GM13976 (cell line): Measurements from ENCODE around the gene CDK11B.
"Not testable (repeated sequence)": the region's sequence is repeated elsewhere in the genome, so short reads cannot be mapped to it uniquely, and the experiment has no call there.

Experiments used
- DNase-seq: peaks from one replicate; pipeline ENCODE4 v3.0.0; 2012; ENCODE audit warnings: low spot score
- in situ Hi-C: fragments of 300-500 bp; cut with MboI; formaldehyde crosslinking; loops from one replicate; pipeline ENCODE4 v1.12.0; 2022; ENCODE audit warnings: low sequenced_read_pairs, mixed read lengths, inconsistent platforms; ENCODE audit not compliant: unreplicated experiment
- TF ChIP-seq, protein P1 (sequence below): IDR thresholded peaks from 2 replicates; pipeline ENCODE4 v1.5.1; 2012; ENCODE audit warnings: borderline replicate concordance, mild to moderate bottlenecking; ENCODE audit not compliant: insufficient read depth; ENCODE audit errors: extremely low read depth, missing control alignments, control extremely low read depth

Gene CDK11B

DNA sequence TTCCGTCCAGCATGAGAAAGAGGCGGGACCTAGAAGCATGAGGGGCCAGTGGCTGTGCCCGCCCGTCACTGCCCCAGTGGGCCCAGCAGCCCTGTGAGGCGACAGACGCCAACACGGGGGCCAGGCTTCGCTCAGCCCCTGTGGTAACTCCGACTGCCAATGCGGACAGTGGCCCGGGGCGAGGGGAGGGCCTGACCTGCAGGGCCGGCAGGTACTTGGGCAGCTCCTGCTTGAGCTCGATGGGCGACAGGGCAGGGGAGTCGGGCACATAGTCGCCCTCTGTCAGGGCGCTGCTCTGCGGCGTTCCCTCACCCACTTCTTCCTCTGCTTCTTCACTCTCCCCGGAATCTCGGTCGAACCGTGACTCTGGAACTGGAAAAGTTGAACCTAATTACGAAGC lies 18.7 kb downstream of the CDK11B start:
- DNase-seq, in situ Hi-C loops: not testable (repeated sequence)

DNA sequence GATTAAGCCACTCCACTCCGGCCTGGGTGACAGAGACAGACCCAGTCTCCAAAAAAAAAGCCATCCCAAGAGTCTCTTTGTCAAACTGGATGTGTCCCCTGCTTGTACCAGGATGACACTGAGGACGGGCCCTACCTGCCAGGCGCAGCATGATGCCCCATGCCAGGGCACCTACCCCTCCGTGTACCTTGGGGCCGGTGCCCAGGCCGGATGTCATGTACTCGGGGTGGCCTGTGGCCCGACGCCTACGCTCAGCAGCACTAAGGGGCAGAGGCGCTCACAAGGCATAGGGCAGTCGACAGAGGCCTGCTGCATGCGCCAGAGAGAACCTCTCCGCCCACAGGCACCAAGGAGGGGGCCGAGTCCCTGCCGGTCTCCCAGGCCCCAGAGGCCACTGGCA lies 19.4 kb downstream of the CDK11B start:
- DNase-seq, in situ Hi-C loops: not testable (repeated sequence)

DNA sequence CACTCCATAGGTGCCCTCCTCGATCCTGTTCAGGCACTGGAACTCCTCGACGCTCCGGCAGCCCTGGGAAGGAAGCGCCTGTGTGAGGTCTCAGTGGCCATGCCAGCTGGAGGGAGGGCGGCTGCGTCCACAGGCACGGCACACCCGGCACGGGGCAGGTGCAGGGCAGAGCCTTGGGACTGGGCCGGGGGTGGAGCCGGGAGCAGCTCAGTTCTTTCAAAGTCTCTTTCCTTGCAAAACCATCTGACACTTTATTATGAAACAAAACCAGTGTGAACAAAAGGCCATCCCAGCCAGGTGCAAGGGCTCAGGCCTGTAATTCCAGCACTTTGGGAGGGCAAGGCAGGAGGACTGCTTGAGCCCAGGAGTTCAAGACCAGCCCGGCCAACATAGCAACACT lies 20.3 kb downstream of the CDK11B start:
- in situ Hi-C loops, DNase-seq: not testable (repeated sequence)

DNA sequence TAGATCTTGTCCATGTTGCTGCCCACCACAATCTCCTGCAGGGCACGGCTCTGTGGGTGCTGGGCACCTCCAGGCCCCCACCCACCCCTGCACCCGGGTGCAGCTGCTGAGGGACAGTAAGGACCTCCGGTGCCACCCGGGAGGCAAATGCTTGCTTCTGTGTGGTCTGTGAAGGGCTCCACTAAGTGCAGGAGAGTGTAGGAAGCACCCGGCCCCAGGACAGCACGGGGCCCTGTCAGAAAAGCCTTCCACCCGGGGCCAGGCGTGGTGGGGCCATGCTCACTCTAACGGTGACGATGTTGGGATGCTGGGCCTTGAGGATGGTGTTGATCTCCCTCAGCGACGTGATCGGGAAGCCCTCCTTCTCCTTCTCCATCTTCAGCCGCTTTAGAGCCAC lies 21.3 kb downstream of the CDK11B start:
- DNase-seq, in situ Hi-C loops: not testable (repeated sequence)

DNA sequence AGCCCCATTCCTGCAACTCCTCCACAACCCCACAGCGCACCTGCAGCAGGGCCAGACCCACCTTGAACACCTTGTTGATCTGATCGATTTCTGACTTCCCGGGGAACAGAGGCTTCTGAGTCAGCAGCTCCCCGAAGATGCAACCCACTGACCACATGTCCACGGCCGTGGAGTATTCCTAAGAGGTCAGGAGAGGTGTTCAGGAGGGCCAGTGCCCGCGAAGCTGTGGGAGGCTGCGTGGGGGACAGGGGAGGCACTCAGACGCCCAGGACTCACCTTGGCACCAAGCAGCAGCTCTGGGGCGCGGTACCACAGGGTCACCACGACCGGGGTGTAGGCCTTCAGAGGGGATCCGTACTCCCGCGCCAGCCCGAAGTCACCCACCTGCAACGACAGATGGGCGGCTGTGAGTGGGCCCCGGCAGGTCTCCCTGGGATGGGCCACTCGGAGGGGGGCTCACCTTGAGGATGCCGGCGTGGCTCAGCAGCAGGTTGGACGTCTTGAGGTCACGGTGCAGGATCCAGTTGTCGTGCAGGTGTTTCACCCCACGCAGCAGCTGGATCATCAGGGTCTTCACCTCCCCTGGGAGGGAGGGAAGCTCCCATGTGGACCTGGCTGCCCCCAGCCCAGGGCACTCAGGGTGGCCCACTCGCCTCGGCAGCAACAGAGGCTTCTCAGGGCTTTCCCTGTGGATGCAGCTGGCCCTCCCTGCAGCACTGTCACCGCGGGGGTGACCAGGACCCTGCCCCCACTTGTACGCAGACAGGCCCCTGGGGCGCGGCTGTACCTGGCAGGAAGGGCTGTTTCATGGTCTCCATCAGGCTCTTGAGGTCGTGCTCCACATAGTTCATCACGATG lies 22.0 kb downstream of the CDK11B start:
- in situ Hi-C loops, DNase-seq: not testable (repeated sequence)

DNA sequence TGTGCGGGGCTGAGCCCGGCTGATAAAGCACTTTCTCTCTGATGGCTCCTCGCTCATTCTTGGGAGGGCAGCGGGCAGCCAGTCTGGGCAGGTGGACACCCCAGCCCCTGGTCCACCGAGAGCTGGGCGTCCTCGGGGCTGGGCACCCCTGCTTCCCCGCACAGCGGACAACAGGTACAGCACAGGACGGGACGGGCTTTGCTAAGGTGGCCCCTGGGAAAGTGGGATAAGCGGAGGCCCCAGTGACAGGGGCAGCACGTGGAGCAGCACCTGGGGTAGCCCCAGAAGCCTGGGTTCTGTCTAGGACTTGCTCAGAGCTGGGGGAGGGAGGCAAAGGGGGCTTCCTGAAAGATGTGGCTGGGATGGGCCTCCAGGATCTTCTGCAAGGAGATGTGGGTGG lies 24.2 kb downstream of the CDK11B start:
- in situ Hi-C loops, DNase-seq: not testable (repeated sequence)

DNA sequence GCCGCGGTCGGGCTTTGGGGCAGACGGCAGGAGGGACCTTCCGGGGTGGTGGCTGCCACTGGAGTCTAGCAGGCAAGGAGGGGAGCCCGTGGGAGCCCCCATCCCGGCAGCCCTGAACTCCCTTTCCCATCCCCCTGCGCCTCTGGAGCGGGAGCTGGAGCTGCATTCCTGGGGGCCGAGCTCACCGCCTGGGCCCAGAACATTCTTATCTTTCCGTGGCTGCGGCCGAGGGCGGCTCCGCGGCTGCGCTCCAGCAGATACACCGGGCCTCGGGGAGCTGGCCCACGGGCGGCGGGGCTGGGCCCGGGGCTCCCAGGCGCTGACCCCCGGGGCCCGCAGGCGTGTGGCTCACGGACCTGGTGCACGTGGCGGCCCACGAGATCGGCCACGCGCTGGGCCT lies 25.4 kb downstream of the CDK11B start:
- in situ Hi-C loops, DNase-seq: not testable (repeated sequence)

DNA sequence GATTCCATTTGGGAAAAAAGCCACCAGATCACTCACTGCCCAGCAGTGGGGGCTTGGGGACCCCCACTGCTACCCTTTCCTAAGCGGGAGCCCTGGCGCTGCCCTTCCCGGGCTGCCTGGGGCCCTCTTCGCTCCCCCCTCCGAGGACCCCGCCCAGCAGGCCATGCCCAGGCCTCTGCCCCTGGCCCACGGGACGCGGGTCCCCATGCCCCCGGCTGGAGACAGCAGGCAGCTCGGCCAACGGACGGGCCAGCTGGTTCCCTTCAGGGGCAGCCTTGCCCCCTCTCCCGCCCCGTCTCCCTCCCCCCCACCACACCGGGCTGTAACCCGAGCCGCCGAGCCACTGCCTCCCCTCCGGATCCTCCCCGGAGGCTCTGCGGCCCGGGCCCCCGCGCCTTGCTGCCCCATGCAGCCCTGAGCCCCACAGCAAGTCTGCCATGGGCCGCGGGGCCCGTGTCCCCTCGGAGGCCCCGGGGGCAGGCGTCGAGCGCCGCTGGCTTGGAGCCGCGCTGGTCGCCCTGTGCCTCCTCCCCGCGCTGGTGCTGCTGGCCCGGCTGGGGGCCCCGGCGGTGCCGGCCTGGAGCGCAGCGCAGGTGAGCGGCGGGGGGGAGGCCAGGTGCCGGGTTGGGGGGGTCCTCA lies 26.9 kb downstream of the CDK11B start, which contains the start of gene MMP23B:
Gene MMP23B, plus strand, starts transcription at position 392 of the 639 bp plus-strand sequence. Its CDS starts 46 bp downstream, at position 438.
- in situ Hi-C loops: no loop called here
- TF ChIP-seq, protein P1, sequence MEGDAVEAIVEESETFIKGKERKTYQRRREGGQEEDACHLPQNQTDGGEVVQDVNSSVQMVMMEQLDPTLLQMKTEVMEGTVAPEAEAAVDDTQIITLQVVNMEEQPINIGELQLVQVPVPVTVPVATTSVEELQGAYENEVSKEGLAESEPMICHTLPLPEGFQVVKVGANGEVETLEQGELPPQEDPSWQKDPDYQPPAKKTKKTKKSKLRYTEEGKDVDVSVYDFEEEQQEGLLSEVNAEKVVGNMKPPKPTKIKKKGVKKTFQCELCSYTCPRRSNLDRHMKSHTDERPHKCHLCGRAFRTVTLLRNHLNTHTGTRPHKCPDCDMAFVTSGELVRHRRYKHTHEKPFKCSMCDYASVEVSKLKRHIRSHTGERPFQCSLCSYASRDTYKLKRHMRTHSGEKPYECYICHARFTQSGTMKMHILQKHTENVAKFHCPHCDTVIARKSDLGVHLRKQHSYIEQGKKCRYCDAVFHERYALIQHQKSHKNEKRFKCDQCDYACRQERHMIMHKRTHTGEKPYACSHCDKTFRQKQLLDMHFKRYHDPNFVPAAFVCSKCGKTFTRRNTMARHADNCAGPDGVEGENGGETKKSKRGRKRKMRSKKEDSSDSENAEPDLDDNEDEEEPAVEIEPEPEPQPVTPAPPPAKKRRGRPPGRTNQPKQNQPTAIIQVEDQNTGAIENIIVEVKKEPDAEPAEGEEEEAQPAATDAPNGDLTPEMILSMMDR: no peak
- DNase-seq: no peak

DNA sequence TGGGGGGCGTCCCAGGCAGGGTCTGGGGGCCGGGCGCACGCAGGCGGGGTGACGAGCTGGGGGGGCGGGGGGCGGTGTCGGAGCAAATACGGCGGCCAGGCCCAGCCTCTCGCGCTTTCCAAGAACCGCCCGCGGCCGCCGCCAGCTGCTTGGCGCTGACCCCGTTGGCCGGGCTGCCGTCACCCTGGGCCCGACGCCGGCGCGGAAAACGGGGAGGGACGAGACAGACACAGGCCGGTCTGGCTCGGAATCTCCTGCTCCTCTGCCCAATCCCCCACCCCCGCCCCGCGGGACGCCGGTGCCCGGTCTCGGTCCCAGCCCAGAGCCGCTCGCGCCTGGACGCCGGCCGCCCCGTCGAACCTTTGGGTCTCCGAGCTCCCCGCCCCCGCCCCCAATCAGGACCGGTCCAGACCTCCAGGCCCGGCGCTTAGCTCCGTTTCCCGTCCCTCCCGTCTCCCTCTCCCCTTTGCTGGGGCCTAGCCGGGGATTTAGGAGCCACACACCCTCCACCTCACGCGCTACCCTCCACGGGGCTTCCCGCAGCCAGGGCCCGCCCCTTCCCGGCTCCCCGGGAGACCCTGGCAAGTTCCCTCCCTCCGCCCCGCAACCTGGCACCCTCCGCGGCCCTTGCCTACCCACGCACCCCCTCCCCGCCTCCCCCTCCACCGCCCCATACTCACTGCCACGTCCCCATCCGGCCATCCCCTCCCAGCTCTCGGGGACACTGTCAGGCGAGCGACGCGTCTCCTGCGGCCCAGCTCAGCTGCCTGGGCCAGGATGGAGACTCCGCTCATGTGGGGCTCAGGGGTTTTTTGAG lies 27.6 kb downstream of the CDK11B start:
- TF ChIP-seq, protein P1: no peak
- DNase-seq: no peak
- in situ Hi-C loops: no loop called here

DNA sequence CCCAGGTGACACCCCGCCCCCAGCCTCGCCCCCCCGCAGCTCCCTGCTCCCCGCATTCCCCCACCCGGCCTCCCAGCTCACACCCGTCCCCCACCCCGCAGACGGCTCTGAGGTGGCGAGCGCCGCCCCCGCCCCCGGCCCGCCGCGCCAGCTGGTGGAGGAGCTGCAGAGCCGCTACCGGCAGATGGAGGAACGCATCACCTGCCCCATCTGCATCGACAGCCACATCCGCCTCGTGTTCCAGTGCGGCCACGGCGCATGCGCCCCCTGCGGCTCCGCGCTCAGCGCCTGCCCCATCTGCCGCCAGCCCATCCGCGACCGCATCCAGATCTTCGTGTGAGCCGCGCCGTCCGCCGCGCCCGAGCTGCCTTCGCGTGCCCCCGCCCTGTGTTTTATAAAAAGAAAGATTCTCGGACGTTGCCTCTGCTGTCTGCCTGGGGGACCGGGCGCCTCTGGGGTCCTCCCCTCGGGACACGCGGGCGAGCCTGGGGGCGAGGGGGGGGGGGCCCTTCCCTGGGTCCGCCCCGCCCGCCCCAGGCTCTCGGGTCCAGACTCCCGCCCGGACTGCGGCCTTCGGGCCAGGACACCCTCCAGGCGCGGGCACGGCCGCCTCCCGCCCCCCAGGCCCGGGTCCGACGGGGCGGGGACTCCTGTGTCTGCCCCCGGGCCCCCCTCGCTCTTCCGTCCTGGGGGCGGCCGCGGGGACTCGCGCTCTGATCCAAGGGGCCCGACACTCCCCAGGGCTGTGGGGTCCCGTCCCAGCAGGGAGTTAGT lies 28.4 kb downstream of the CDK11B start:
- TF ChIP-seq, protein P1: peak; percentile 3
- peak; percentile 100 for DNase-seq

More for the DNA sequence above, 28.4 kb downstream of the CDK11B start:
- in situ Hi-C loops: no loop called here
